ENCODE measurements around the gene DTX1. TPM values are rescaled to one million over a fixed set of nuclear protein-coding genes. Genes with fewer than 3 reads are reported as not detected.

DTX1 gene
- total RNA-seq, 1 experiment from 2014 or later = 3.0 TPM

DNA sequence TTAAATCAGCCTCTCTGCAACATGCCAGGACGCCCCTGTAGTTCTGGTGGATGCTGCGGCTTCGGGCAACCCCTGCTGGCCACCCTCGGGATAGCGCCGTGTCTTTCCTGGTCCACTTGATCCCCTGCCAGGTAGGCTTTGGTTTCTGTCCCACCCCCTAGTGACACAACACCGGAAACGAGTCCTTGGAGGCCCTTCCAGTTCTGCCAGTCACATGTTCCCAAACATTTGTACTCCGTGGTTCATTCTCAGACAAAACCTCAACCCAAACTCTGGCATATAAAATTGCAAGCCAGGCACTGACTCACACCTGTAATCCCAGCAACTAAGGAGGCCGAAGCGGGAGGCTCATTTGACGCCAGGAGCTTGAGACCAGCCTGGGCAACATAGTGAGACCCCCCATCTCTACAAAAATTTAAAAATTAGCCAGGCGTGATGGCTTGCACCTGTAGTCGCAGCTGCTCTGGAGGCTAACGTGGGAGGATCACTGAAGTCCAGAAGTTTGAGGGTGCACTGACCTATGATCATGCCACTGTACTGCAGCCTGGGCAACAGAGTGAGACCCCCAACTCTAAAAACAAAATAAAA, 42.0 kb downstream of the DTX1 start:
- no peak overlapping the region for H3K18ac ChIP-seq (ENCODE audit: insufficient read length, low read depth, low read length)
- no peak overlapping the region for H2BK20ac ChIP-seq (ENCODE audit: low read depth, low read length, poor library complexity, severe bottlenecking)
- no peaks in the 10 kb centered on the region for H3K79me1 ChIP-seq (ENCODE audit: insufficient read depth, low read depth, low read length, poor library complexity, severe bottlenecking)
- no CpG with 5 or more reads among the region's 15 CpGs for WGBS (ENCODE audit: extremely low coverage, insufficient read length, low lambda C conversion rate)
- H4K20me1 ChIP-seq (ENCODE audit: control insufficient read depth, insufficient read depth, insufficient read length) = no peaks in the 10 kb centered on the region
- no peak overlapping the region for H2BK15ac ChIP-seq (ENCODE audit: low read depth, low read length)
- H2BK5ac ChIP-seq (ENCODE audit: insufficient read length, low read length) = no peak overlapping the region
- H3K27ac ChIP-seq (ENCODE audit: insufficient read length, low read depth, low read length) = no peak overlapping the region
- no peak overlapping the region for H3T11ph ChIP-seq (ENCODE audit: low read length)
- H3K9me3 ChIP-seq (ENCODE audit: control insufficient read depth, low read depth, low read length) = no peaks in the 10 kb centered on the region
- Mint-ChIP-seq H3K4me3 (no peak overlapping the region), H3K9me3 (no peaks in the 10 kb centered on the region), H3K27me3 (ENCODE audit: low read depth) (peaks cover 2% of the 10 kb centered on the region), H3K36me3 (ENCODE audit: insufficient read depth in 1 of 3, low read depth in 3 of 3) (no peaks in the 10 kb centered on the region; a peak in 1 of 7 replicates), H3K27ac (peak overlapping the region; percentile 19 to 92 (median 20); a peak in 3 of 7 replicates), H3K4me1 (peaks cover 11 to 15% of the 10 kb centered on the region in 2 experiments)
- H3K23me2 ChIP-seq (ENCODE audit: insufficient read length, low read depth, low read length, poor library complexity, severe bottlenecking) = no peaks in the 10 kb centered on the region
- no peak overlapping the region for H2BK12ac ChIP-seq (ENCODE audit: insufficient read length, low read depth, low read length)
- no peak overlapping the region for H3K9ac ChIP-seq (ENCODE audit: extremely low read depth, insufficient read length, low read length)
- no peaks in the 10 kb centered on the region for H3K27me3 ChIP-seq (ENCODE audit: insufficient read depth, low read length)
- no peak overlapping the region for H3K4ac ChIP-seq (ENCODE audit: low read depth, low read length)
- H3K79me2 ChIP-seq (ENCODE audit: insufficient read depth, low read length) = no peaks in the 10 kb centered on the region
- no peaks in the 10 kb centered on the region for H3K4me1 ChIP-seq (ENCODE audit: insufficient read depth, low read length)
- TF ChIP-seq, protein P1, sequence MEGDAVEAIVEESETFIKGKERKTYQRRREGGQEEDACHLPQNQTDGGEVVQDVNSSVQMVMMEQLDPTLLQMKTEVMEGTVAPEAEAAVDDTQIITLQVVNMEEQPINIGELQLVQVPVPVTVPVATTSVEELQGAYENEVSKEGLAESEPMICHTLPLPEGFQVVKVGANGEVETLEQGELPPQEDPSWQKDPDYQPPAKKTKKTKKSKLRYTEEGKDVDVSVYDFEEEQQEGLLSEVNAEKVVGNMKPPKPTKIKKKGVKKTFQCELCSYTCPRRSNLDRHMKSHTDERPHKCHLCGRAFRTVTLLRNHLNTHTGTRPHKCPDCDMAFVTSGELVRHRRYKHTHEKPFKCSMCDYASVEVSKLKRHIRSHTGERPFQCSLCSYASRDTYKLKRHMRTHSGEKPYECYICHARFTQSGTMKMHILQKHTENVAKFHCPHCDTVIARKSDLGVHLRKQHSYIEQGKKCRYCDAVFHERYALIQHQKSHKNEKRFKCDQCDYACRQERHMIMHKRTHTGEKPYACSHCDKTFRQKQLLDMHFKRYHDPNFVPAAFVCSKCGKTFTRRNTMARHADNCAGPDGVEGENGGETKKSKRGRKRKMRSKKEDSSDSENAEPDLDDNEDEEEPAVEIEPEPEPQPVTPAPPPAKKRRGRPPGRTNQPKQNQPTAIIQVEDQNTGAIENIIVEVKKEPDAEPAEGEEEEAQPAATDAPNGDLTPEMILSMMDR (conservative IDR thresholded peaks at IDR 0.05) = peak; percentile 92
- H3K14ac ChIP-seq (ENCODE audit: insufficient read depth, low read length) = no peak overlapping the region
- H3K56ac ChIP-seq (ENCODE audit: insufficient read length, low read depth, low read length) = no peak overlapping the region
- H2AK5ac ChIP-seq (ENCODE audit: insufficient read length, low read length) = no peak overlapping the region
- no peak overlapping the region for H3K4me2 ChIP-seq (ENCODE audit: insufficient read depth, insufficient read length, low read length)
- no peak overlapping the region for H3K23ac ChIP-seq (ENCODE audit: insufficient read length, low read depth, low read length)
- H4K8ac ChIP-seq (replicated peaks; ENCODE audit: insufficient read length, low read depth, low read length) = no peak overlapping the region
- no peak overlapping the region for H2AFZ ChIP-seq (ENCODE audit: low read length)
- H4K91ac ChIP-seq (ENCODE audit: insufficient read length, low read depth, low read length) = no peak overlapping the region
- H2BK120ac ChIP-seq (ENCODE audit: low read depth, low read length, poor library complexity, severe bottlenecking) = no peak overlapping the region
- no peak overlapping the region for H4K5ac ChIP-seq (ENCODE audit: insufficient read length, low read depth, low read length)
- peak; percentile 96 for DNase-seq

Data from H9 (cell line).